SKM-1 treated with dmso at 0.1 percent for 144 hours (cell line): ENCODE measurements around the gene OBSCN.

Source experiments
- DNase-seq: peaks from one replicate; lab custom pipeline; 2025; ENCODE audit not compliant: unreplicated experiment; lab: John Stamatoyannopoulos, UW

OBSCN gene

DNA sequence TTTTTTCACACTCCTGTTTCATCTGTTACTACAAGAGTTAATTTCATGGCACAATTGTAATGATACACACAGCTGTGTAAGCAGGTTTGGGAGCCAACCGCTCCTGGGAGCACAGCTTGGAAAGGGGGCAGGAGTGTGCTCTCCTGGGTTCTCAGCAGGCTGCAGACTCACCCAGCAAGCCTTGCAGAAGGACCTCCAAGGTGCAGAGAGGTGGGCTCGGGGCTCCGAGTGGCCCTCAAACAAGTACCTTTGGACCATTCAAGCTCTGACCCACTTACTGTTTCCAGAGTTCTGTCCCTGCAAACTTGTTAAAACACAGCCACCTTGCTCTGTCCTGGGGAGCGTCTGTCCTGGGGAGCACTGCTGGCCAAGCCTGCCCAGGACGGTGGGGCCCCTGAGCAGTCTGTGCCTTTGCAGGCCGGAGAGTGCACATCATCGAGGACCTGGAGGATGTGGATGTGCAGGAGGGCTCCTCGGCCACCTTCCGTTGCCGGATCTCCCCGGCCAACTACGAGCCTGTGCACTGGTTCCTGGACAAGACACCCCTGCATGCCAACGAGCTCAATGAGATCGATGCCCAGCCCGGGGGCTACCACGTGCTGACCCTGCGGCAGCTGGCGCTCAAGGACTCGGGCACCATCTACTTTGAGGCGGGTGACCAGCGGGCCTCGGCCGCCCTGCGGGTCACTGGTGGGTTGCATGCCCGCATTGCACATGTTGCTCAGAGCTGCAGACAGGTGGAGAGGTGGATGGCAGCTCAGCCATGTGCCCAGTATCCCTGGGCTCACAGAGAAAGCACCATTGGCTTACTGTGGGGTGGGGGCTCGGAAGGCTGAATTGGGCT, 78.0 kb downstream of the OBSCN start:
- no peak for DNase-seq

DNA sequence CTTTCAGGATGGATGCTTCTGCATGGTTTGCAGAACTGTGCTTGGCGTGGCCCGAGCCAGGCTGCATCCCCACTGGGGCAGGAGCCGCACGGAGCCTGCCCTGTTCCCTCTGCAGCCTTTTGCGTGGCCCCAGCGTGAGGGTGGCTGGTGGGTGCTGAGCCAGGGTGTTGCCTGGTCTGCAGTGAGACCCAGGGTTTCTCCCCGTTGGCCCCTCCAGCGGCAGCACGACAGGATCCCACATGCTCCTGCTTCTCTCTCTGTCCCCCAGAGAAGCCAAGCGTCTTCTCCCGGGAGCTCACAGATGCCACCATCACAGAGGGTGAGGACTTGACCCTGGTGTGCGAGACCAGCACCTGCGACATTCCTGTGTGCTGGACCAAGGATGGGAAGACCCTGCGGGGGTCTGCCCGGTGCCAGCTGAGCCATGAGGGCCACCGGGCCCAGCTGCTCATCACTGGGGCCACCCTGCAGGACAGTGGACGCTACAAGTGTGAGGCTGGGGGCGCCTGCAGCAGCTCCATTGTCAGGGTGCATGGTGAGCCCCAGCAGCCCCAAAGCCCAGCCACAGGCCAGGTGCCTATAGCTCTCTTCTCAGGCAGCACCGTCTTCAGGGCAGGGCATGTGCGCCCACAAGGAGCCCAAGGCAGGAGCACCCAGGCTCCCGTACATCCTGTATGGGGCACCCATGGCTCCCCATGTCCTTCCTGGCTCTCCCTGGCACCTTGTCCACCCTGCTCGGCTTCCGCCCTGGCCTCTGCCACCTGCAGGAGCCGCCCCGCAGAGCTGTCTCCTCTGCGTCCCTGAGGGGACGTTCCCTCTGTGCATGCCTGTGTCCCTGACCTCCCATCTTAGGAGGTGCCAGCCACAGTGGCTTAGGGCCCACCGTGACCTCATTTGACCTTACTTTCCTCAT, 78.9 kb downstream of the OBSCN start:
- DNase-seq: no peak

DNA sequence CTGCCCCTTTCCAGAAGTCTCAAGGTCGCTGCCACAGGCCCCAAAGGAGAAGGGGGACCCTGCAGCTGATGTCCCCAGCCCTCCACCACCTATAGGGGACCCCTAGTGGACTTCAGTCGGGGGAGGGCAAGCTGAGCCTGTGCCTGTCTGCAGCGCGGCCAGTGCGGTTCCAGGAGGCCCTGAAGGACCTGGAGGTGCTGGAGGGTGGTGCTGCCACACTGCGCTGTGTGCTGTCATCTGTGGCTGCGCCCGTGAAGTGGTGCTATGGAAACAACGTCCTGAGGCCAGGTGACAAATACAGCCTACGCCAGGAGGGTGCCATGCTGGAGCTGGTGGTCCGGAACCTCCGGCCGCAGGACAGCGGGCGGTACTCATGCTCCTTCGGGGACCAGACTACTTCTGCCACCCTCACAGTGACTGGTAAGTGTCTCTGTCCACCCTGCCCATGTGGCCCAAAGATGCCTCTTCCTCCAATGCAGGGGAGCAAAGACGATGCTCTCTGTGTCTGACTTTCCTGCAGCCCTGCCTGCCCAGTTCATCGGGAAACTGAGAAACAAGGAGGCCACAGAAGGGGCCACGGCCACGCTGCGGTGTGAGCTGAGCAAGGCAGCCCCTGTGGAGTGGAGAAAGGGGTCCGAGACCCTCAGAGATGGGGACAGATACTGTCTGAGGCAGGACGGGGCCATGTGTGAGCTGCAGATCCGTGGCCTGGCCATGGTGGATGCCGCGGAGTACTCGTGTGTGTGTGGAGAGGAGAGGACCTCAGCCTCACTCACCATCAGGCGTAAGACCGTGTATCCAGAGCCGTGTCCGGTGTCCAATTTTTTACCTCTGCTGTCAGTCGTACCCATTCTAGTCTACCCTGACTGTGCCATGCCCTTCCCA, 79.9 kb downstream of the OBSCN start:
- DNase-seq: no peak

DNA sequence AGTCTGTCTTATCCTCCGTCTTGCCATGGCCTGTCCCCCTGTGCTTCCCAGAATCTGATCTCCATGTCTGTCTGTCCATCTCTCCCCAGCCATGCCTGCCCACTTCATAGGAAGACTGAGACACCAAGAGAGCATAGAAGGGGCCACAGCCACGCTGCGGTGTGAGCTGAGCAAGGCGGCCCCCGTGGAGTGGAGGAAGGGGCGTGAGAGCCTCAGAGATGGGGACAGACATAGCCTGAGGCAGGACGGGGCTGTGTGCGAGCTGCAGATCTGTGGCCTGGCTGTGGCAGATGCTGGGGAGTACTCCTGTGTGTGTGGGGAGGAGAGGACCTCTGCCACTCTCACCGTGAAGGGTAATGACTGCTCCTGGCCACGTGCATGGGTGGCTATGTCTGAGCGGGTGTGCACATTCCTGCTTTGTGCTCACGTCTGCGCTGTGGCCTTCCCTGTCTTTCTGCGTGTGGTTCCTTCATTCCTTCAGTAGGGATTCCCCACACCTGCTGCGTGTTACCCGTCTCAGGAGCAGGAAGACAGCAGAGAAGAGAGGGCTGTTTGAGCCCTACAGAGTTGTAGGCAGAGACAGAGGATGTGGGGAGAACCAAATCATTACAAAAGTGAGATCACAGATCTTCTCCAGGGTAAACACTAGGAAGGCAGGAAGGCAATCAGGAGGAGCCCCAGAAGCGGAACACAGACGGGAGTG, 80.8 kb downstream of the OBSCN start:
- no peak for DNase-seq

DNA sequence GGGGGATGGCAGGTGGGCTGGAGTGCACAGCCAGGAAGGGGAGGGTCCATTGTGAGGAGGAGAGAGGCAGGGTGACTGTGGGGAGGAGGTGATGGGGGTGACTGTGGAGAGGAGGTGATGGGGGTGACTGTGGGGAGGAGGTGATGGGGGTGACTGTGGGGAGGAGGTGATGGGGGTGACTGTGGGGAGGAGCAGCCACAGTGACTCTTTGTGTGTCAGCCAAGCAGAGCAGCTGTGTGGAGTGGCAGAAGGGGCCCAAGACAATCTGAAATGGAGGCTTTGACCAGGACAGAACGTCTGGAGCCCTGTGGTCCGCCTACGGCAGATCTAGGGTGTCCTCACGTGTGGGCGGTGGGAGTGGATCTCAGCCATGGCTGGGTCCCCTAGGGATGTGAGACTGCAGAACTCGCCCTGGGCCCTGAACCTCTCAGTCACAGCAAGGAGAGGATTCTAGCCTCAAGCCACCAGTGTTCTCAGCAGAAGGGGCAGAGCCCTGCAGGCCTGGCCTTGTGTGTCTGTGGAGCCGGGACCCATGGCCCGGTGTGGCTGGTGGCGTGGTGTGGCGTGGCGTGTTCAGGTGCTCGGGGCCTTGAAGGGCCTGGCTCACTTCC, 81.5 kb downstream of the OBSCN start:
- no peak for DNase-seq

DNA sequence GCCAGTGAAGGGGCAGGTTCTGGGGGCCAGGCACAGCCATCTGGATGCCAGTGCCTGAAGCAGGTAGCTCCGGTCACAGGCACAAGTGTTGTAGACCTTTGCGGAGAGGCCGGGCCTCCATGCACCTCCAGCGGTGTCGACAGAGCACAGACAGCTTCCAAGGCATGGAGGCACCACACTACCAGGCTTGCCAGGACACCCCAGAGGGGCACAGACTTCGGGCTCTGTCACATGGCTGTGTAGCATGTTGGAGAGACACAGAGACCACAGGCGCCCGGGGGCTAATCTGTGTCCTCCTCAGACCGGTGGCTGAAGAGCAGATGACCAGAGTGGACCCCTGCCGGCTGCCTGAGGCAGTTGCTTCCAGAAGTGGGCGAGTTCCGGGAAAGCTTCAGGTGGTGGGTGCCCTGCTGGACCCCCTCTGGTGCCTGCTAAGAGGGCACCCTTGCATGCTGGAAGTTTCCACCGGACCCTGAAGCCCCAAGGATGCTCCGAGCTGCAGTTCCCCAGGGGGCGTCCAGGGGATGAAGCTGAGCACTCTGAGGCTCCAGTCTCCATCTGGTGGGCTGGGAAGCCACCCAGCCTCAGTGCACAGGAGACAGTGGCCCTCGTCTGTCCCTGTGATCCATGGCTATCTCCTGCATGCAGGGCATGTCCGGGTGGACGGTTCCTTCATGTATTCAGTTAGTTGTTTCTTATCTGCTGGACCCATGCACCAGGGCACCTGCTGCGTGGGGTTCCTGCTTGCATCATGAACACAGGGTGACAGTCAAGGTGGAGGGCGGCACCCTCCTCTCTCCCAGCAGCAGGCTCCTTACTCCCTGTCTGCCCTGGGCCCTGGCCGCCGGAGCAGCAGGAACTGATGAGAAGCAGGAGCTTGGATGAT, 82.4 kb downstream of the OBSCN start:
- no peak for DNase-seq

DNA sequence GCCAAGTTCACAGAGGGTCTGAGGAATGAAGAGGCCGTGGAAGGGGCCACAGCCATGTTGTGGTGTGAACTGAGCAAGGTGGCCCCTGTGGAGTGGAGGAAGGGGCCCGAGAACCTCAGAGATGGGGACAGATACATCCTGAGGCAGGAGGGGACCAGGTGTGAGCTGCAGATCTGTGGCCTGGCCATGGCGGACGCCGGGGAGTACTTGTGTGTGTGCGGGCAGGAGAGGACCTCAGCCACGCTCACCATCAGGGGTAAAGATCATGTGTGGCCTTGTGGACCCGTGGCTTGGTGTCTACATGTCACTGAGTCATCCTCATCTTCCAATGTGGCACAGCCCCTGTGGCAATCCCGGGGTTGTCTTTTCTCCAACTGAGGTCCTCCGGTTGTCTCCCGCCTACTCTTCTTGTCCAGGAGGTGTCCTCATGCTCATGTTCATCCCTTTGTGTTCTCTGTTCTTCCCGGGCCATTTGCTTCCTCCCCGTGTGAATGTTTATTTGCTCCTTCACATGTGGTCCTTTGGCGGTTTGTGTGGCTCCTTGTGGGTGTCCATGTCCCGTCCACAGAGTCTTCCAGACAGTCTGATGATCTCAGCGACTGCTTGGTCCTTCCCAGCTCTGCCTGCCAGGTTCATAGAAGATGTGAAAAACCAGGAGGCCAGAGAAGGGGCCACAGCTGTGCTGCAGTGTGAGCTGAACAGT, 84.2 kb downstream of the OBSCN start:
- DNase-seq: no peak

DNA sequence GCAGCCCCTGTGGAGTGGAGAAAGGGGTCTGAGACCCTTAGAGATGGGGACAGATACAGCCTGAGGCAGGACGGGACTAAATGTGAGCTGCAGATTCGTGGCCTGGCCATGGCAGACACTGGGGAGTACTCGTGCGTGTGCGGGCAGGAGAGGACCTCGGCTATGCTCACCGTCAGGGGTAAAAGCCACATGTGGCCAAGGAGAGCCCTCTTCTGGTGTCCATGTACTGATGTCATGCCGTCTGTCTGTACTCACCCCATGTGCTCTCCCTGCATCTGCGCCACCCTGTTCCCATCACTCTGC, 84.7 kb downstream of the OBSCN start:
- DNase-seq: no peak

DNA sequence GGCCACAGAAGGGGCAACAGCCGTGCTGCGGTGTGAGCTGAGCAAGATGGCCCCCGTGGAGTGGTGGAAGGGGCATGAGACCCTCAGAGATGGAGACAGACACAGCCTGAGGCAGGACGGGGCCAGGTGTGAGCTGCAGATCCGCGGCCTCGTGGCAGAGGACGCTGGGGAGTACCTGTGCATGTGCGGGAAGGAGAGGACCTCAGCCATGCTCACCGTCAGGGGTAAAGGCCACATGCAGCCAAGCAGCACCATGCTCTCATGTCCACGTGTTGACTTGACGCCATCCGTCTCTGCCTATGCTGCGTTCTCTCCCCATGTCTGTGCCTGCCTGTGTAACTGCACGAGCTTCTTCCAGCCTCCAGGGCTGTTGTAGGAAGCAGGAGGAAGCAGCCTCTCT, 85.5 kb downstream of the OBSCN start:
- DNase-seq: no peak

DNA sequence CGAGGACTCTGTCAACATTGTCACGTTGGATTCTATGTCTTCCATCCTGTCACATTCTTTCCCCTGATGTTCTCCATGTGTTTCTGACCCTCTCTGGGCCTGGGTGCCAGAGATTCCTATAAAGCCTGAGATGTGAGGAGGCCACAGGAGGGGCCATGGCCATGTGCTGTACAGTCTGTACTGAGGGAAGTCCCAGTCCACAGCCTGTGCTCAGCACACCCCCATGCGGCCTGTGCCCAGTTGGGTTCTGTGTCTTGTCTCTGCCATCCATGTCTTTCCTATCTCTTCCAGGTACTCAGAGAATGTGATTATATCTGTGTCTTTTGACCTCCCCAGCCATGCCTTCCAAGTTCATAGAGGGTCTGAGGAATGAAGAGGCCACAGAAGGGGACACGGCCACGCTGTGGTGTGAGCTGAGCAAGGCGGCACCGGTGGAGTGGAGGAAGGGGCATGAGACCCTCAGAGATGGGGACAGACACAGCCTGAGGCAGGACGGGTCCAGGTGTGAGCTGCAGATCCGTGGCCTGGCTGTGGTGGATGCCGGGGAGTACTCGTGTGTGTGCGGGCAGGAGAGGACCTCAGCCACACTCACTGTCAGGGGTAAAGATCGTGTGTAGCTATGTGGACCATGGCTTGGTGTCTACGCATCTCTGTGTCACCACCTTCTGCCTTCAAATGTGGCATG, 86.1 kb downstream of the OBSCN start:
- no peak for DNase-seq

DNA sequence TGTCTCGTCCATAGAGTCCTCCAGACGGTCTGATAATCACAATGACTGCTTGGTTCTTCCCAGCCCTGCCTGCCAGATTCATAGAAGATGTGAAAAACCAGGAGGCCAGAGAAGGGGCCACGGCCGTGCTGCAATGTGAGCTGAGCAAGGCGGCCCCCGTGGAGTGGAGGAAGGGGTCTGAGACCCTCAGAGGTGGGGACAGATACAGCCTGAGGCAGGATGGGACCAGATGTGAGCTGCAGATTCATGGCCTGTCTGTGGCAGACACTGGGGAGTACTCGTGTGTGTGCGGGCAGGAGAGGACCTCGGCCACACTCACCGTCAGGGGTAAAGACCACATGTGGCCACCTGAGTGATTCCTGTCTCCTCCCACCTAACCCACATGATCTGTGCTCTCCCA, 86.9 kb downstream of the OBSCN start:
- no peak for DNase-seq

DNA sequence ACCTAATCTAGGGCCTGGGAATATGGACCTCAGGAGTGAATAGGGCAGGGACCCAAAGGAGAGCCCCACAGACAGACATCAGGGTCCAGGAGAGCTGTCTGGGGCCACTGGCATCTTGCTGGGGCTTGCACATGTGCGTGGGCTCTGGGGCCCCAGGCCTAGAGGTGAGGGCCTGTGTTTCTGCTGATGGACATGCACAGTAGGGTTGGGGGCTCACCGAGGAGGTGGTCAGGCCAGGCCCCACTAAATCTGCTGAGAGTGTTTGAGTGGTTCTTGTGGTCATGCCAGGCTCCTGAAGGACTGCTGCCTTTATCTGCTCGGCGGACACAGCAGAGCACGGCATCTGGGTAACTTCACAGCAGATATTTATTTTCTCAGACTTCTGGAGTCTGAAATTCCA, 87.4 kb downstream of the OBSCN start:
- DNase-seq: no peak

DNA sequence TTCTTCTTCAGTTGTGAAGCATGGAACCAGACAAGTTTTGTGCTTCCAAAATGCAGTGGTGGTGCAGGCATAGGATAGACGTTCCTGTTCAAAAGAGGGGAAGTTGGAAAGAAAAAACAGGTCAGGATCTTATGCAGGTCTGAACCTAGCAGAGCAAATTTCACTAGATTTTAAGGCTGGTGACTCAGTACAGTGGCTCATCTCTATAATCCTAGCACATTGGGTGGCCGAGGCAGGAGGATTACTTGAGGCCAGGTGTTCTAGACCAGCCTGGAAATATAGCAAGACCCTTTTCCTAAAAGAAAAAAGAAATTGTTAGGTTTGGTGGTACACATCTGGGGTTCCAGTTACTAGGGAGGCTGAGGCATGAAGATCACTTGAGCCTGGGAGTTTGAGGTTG, 88.1 kb downstream of the OBSCN start:
- no peak for DNase-seq

DNA sequence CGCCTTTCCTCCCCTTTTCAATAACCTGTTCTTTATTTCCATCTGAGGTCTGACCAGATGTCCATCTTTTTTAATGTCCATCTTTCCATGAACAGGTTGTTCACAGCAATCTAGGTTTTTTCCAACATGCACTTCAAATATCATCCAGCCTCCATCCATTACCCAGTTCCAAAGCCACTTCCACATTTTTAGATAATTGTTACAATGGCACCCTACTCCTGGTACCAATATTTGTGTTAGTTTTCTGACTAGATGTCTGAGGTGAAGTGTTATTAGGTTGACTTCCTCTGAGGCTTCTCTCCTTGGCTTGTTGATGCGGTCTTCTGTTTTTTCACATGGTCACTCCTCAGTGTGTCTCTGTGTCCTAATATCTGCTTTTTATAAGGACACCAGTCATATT, 89.4 kb downstream of the OBSCN start:
- DNase-seq: no peak

DNA sequence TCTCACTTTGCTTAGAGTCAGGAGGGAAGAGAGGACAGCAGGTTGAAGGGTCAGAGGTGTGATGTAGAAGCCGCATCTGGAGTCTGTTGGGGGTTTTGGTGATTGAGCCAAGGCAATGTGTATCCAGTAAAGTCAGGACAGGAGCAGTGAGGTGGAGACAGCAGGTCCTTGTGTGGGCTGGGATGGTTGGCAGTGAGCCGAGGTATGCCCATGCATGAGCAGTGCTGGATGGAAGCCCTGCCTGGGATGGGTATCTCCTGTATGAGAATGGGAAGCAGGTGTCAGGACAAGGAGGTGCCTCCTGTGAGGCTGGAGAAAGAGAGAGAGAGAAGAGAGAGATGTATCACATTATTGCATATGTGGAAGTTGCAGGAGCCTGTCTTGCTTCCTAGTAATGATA, 90.0 kb downstream of the OBSCN start:
- no peak for DNase-seq

DNA sequence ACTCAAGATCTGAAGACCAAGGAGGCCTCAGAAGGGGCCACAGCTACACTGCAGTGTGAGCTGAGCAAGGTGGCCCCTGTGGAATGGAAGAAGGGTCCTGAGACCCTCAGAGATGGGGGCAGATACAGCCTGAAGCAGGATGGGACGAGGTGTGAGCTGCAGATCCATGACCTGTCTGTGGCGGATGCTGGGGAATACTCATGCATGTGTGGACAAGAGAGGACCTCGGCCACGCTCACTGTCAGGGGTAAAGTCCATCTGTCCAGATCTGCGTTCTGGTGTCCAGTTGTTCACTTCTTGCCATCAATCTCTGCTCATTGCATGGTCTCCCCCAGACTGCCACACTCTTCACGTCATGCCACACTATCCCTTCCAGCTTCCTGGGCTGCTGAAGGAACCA, 90.6 kb downstream of the OBSCN start:
- no peak for DNase-seq

DNA sequence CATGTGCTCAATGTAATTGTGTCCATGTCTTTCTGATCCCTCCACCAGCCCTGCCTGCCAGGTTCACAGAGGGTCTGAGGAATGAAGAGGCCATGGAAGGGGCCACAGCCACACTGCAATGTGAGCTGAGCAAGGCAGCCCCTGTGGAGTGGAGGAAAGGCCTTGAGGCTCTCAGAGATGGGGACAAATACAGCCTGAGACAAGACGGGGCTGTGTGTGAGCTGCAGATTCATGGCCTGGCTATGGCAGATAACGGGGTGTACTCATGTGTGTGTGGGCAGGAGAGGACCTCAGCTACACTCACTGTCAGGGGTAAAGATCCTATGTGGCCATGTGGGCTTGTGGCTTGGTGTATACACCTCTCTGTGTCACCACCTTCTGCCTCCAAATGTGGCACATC, 91.4 kb downstream of the OBSCN start:
- DNase-seq: no peak

DNA sequence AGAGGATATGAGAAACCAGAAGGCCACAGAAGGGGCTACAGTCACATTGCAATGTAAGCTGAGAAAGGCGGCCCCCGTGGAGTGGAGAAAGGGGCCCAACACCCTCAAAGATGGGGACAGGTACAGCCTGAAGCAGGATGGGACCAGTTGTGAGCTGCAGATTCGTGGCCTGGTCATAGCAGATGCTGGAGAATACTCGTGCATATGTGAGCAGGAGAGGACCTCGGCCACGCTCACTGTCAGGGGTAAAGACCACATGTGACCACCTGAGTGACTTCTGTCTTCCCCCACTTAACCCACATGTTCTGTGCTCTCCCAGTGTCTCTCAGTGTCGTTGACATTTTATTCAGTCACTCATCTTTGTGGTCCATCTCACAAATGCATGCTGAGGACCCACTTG, 92.1 kb downstream of the OBSCN start:
- no peak for DNase-seq
